HG02588 (cell line): ENCODE results near the gene EPHA4.

Experiments
- ATAC-seq: cut with Tn5 transposase; IDR thresholded peaks from one replicate; pipeline ENCODE4 v1.9.1; 2021; ENCODE audit warnings: mild to moderate bottlenecking, moderate library complexity; ENCODE audit not compliant: unreplicated experiment

The EPHA4 gene

DNA sequence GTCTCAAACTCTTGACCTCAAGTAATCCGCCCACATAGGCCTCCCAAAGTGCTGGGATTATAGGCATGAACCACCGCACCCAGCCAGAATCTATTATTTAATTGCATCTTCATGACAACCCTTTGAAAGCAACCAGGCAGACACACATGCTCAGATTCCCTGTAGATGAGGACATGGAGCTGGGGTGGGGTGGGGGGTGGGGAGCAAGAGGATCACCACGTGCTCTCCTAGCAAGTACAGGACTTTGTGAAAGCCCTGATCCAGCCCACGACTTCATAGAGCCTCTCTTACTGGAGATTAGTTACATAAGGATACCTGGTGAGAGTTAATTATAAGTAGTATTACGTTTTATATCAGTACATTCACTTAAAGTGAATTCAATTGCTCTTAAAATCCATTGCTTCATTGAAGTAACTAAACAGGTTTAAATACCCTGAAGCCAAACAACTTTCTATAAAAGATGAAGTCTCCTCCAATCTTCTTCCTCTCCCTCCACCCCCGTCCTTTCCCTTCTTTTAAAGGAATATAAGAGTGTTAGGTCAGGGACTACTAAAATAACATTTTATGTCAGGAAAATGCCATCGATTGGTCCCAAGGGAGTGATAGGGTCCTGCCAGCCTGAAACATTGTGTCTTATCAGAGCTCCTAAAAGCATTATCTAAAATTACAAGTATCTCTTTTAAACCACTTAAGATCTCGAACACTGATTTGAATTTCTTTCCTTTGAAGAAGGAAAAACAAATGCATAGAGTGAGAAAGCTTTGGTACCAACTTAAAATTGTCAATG lies 123.9 kb downstream of the EPHA4 start:
- ATAC-seq = no peak

DNA sequence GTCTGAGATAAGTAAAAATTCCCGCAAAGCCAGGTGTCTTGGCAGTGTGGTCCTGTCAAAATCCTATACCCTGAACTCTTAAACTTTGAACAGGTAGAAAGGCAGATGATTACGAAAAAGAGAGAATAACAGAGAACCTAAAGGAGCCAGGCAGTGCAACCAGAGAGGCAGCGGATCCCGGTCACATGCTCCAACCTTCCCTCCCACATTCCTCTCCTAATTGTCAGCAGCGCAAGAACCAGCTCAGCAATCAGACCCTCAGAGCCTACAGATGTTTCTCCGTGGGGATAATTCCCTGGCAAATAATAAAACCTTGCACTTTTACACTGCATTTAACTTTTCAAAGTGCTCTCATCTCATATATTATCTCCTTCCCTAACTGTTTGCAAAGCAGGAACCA lies 124.8 kb downstream of the EPHA4 start:
- no peak for ATAC-seq

DNA sequence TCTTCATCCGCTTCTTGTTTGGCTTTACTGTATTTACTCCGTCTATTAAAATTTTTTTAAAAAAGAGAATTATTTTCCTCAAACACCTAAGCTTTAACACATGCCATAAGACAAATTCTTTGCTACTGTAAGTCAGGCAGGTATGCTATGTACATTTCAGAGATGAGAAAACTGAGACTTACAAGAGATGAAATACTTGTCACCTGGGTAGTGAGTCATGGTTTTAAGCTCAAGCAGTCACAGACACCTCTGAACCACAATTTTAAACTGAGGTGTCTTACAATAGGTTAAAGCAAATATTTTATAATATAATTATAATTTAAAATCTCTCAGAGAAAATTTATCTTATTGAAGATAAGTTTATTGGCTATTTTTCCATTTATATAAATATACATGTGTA lies 126.0 kb downstream of the EPHA4 start:
- no peak for ATAC-seq

DNA sequence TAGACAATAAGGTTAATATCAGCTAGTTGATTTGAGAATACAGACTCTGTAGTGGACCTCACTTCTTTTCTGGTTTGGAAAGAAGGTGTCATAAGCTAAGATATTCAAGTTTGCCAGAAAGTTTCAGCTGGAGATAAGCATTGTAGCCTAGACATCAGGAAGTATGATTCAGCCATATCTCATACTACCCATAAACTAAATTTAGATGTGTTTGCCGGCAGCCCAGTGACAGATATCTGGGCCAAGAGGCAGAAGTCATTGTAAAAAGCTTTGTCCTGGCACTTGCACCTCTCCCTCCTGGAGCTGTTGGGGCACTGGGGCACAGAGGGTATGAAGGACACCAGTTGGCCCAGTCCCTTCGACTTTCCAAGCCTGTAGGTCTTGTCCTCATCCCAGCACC lies 128.0 kb downstream of the EPHA4 start:
- ATAC-seq = no peak

DNA sequence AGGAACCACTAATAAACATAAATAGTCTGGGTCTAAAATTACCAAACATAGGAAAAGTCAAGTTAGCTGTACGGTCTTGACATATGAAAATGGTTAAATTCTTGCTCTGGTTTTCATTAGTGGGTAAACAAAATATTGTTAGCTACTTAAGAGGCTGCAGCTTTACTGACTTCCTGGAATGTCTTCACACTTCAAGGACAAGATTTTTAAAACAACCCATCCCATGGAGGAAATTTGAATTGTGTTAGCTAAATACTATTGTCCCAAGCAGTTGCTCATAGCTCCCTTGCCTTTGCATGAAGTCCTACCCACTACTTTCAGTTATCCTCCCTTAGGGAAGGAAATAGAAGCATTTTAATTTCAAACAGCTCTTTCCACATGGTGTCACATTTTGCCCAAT lies 128.5 kb downstream of the EPHA4 start:
- no peak for ATAC-seq

DNA sequence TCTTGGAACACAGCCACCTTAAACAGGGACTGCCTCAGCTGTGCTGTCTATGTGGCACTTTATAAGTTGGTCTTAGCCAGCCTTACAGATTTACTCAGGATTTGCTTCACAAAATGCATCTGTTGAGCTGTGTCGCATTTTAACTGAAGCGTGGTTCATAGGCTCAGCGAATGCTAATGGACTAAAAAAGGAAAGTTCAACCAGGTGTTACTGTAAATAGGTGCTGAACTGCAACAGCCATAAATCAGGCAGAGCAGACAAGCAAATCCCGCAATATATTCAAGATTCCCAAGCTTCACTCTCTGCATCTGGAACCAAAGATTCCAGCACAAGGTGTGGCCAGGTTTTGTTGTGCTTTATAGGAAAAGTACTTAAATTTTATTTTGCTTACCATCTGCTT lies 130.0 kb downstream of the EPHA4 start:
- no peak for ATAC-seq

DNA sequence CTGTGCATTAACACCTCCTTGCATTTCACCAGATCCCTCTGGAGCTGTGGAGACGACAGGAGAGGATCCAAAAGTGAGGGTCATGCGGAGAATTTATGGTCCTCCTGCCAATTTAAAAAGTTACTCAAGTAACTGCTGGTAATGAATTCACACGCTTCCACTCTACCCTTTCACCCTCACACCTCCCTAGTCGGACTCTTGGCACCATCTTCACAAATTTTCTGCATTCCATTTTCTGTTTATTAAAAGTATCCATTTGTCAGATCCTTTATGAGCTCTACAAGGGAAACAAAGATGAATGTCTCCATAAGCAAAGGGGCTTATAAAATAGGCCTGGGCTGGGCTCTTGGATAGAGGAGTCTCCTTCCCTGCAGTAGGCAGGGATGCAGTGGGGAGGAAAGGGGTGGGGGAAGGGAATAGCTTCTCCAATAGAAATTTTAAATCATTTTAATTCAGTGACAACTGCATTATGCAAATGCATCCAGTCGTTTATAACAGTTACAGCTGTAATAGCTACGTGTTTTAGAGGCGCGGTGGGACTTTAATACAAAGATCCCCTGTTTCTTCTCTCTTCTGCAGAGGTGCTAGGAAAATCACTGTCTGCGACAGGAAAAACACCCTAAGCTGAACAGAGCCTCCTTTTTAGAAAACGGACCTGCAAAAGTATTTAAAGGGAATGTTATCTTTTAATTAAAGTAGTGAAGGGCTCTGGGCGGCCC lies 132.2 kb downstream of the EPHA4 start:
- ATAC-seq = no peak

DNA sequence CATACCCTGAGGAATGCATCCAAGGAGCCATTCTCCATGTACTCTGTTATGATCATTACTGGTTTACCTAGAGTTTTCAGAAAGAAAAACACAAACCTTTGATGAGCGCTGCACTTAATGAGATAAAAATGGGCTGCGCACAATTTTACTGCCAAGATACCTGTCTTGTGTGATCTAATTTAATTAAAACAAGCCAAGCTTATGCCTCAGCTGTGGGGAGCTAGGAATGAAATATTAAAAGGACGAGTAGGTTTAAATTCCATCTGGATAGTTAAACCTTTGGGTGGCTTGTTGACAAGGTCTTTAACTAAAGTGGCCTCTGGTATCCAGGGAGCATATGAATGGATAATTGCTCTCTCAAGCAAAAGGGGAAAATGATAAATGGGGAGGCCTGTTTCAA lies 135.0 kb downstream of the EPHA4 start:
- no peak for ATAC-seq

DNA sequence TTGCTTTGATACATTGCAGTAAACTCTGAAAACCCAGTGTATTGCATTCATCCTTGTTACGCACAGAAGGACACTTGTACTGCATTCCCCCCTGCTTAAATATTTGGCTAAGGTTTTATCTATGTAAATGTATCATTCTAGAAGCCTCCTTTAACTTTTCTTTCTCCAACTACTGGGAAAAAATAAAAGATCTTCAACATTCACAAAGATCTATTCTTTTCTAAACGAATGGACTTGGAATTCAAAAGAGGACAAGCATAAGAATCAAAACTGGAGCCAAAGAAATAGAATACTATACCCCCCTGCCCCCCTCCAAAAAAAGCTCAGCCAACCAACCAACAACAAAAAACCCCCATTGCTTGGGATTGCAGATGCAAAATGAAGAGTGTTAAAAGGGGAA lies 136.9 kb downstream of the EPHA4 start:
- ATAC-seq = no peak

DNA sequence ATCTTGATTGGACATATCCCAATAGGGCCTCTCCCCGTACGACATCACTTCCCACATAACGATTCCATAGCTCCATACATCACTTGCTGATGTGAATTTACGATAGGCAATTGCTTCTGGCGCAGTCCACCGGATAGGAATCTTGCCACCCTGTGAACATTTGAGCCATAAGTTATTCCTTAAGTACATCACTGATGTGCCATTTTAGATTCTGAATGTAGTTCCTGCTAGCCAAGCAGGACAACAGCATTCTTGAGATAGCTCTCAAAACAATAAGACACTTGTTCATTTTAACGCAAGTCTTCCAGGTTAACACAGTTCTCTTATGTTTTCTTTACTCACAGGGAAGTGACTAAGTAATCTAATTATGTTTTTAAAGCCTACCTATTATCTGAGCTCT lies 138.0 kb downstream of the EPHA4 start:
- no peak for ATAC-seq

DNA sequence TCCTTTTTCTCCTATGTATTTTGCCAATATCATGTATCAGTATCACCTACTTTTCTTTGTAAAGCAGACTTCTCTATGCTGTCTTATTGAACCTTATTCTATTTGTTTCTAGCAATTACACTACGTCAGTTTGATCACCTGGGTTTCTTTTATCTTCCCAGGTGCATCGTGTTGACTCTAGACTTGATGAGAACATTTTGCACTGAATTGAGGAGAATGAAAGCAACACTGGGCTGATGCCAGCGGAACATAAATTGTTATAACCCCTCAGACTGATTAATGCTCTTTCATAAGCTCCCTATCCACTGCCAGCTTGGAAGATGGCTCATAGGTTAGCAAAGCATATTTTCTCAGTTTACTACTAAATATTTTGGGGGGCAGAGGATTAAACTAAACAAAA lies 140.6 kb downstream of the EPHA4 start:
- no peak for ATAC-seq

DNA sequence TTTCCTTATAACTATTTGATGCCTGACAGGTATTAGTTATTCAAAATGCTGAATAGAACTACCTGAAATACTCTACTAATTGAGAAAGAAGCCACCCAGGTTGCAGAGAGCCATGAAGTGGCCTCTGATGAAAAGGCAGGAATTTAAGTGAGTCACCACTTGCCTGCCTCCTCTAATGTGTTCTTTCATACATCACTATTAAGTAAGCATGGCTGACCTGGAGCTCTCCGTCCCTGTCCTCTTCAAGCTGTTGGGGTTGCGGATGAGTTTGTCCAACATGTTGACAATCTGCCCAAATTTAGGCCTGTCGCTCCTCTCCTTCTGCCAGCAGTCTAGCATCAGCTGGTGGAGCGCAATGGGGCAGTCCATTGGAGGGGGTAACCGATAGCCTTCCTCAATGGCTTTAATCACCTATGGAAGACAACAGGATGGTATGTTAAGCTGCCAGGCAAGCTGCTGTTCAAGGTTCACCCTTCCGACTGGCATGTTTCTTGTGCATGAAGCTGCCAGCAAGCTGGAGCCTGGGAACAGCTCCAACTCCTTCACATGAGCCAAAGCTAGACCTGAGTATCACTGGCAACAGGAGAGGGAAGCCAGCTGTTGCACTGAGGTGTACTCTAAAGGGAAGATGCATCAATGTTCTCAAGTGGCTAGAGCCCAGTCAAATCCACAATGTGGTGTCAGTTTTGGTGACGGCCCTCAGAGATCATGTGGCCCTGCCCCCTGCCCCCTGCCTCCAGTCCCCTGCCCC lies 142.2 kb downstream of the EPHA4 start:
- ATAC-seq = no peak

DNA sequence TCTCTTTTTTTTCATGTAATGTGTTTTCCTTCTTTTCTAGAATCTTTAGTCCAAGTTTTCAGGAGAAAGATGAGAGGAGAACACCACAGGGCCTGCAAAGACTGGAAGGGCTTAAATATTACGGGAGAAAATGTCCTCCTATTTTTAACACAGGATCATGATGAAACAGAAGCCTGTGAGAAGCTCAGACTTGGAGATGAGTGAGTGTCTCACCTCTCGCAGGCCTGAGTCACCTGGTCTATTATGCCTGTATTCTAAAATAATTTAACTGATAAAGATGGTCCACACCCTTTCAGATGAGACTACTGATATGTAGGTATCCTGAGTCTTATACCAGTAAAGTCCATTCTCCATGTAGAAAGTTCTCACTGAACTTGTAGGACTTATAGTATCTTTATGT lies 143.2 kb downstream of the EPHA4 start:
- ATAC-seq = no peak

DNA sequence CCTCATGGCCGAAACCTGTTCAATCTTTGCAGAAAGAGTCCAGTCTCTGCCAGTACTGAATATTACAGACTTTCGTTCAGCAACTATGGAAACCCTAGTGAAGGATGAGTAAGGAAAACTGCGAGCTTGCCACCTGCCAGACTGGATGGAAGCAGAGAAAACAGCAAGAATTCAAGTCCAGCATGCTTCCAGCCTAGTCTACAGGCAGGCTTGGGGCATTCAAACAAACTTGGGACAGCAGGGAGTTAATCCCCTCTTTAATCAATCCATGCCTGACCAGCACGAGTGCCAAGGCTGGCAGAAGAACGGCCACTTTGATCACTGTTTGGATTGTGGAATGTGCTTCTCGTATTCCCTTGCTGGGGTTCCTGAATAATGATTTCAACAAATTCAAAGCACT lies 145.2 kb downstream of the EPHA4 start:
- ATAC-seq = no peak

DNA sequence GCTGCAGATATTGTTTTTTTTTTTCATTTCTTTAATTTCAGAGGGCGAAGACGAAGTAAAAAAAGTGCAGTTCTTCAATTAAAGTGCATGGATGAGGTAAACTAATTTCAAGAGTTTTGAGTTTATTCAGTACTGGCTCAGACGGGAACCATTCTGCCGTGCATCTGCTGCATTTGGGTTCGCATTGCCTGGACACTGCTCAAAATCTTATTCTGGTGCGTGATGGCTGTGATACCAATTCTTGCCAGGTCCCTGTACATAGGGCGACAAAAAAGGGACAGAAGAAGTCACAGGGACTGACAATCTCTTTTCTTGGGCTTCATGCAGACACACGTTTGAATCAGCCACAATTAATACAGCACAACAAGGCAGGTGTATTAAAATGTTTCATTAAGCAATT lies 146.2 kb downstream of the EPHA4 start:
- ATAC-seq = no peak

DNA sequence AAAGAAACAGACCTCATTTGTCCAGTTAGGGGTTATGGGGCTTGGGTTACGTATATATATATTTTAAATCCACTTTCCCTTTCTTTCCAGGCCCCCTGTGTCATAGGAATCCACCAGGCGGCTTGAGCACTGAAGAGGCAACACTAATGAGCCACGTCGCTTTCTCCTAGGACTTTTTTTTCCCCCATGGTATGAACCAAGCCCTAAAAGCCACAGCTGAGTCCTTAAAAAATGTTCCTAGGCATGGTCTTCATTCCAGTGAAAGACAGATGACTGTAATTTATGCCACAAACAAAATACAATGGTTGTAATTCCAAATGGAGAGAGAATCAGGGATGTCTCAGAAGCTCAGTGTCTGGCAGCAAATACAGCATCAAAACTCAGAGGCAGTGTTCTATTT lies 146.8 kb downstream of the EPHA4 start:
- ATAC-seq = no peak

DNA sequence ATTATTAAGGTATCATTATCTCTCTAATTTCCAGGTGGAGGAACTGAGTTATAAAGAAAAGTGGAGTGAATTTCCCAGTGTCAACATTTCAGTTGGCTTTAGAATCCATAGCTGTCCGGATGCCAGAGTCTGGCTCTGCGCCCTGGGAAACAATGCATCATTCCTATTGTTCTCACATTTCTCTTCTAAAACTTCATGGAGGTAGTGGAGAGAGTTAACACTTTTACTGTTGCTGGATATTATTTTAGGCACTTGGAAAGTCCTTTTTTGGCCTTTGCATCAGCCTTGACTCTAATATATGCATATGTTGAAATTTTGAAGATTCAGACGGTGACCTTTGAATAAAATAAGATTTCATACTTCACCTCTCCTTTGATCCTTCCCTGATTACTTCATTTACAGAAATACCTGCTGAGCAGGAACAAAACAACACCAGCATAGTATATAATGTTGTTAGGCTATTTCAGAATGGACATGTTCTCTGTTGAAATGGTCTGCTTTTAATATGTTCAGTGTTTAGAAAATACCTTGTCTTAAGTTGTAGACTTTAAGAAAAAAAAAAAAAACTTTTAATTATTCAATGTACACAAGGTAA lies 148.8 kb downstream of the EPHA4 start:
- no peak for ATAC-seq

DNA sequence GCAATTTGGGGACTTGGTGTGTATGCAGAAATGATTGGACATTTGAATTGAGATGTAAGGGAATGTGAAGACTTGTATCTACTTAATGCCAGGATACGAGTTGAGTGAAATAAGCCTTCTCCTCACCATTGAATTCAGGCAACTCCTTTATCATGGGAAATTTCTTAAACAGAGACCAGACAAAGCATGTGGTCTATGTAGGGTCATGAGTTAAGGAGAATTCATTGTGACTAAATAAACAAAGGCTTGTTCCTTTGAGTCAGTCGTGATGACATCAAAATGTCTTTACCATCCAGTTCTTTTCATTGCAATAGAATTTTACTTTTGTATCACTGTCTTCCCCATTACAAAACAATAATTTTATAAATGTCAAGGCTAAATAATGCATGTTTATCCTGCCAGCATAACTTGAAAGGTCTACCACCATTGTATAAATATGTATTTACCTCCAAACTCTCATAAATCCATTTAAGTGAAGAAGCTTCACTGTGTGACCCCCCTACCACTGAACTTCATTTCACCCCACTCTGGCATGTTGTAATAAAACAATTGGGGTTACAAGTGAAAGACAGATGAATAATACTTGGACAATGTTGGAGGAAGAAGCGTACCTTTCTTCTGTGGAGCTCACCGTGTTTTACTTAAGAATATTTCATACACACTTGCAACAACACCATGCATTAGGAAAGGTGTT lies 149.4 kb downstream of the EPHA4 start:
- ATAC-seq = no peak

DNA sequence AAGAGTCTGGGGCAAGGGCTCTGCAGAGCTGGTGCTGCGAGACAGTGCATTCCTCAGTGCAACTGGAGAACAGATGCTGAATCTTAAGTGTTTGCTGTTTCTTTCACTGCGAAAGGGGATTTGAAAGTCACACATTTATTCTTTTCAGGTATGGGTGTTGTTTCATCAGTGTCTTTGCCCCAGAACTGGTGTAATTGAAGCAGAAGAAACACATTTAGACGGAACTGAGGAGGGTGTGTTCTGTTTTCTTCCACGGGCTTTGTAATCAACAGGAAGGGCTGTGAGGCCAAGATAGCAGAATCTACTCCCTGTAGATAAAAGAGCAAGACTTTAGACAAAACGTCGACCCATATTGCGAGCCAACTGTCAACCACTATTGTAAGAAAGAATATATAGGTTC lies 151.9 kb downstream of the EPHA4 start:
- ATAC-seq = no peak

DNA sequence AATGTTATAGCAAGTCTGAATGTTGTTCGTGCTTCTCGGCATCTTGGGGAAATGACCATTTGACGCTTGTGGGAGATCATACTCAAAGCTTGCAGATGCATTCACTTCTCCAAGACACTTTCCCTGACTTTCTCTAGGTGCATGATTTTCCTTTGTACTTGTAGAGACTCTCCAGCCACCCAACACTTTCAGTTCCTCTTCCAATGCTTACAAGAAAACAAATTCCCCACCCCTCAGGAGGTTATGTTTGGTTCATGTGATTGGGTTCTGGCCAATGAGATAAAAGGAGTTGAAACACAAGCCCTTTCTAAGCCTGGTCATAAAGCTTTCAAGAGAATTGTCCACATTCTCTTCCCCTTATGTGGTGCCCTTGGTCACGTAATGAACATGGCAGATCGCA lies 156.3 kb downstream of the EPHA4 start:
- ATAC-seq = no peak

DNA sequence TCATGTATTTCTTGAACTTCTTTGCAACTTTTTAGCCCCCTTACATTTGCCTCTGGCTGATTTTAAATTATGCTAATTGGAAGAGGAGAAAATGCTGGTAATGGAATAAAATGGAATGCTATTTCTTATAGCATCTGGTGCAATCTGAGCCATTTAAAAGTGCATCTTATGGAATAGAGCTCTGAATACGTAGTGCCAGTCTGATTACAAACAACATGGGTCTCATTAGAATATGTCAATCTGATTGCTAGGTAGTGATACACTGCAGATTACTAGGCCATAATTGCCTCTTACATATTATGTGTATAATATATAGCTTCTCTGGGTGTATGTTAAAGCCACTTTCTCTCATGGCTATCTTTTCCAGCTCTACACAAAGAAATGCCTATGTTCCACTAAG lies 159.1 kb downstream of the EPHA4 start:
- no peak for ATAC-seq
